ENCODE measurements around the gene RAD18. TPM values are rescaled to one million over a fixed set of nuclear protein-coding genes. Genes with fewer than 3 reads are reported as not detected.

RAD18 gene
- total RNA-seq, 4 donors from 2014 or later: 2.5 to 11.0 (median 7.1) TPM

DNA sequence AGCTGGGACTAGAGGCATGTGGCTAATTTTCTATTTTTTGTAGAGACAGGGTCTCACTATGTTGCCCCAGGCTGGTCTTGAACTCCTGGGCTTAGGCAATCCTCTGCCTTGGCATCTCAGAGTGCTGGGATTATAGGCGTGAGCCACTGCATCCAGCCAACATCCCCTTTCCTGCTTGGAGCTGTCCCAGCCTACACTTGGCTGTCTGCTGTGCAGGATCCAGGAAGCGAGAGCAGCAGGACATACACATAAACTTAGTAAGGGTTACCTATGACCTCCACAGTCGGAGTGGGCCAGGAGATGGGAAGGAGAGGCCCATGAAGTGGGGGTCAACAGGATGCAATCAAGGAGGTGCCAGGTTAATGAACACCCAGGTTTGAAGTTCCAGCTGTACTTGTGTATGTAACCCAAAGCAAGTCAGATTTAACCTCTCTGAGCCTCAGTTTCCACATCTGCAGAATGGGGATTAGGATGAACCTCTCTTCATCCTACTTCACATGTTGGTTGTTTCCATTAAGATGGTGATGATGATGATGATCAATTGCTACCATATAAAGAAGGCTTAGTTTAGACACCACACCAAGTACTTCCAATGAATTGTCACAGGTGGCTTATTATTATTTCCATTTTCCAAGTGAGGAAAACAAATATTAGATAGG, 124.4 kb downstream of the RAD18 start:
- H3K4me1 ChIP-seq: no peaks in the 10 kb centered on the region
- H3K36me3 ChIP-seq: no peaks in the 10 kb centered on the region
- WGBS, 2 donors: 84 to 100% methylated on average over 1 to 3 of the region's 3 CpGs
- H3K27ac ChIP-seq: no peak overlapping the region
- no peak for DNase-seq
- H3K27me3 ChIP-seq: no peaks in the 10 kb centered on the region
- intact Hi-C loops (cut with DNase I): no loop called here
- no peaks in the 10 kb centered on the region for H3K9me3 ChIP-seq
- TF ChIP-seq, protein P1, sequence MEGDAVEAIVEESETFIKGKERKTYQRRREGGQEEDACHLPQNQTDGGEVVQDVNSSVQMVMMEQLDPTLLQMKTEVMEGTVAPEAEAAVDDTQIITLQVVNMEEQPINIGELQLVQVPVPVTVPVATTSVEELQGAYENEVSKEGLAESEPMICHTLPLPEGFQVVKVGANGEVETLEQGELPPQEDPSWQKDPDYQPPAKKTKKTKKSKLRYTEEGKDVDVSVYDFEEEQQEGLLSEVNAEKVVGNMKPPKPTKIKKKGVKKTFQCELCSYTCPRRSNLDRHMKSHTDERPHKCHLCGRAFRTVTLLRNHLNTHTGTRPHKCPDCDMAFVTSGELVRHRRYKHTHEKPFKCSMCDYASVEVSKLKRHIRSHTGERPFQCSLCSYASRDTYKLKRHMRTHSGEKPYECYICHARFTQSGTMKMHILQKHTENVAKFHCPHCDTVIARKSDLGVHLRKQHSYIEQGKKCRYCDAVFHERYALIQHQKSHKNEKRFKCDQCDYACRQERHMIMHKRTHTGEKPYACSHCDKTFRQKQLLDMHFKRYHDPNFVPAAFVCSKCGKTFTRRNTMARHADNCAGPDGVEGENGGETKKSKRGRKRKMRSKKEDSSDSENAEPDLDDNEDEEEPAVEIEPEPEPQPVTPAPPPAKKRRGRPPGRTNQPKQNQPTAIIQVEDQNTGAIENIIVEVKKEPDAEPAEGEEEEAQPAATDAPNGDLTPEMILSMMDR (IDR thresholded peaks at IDR 0.05): no peak
- TF ChIP-seq POLR2A (IDR thresholded peaks at IDR 0.05): no peak
- no peak overlapping the region for H3K4me3 ChIP-seq

DNA sequence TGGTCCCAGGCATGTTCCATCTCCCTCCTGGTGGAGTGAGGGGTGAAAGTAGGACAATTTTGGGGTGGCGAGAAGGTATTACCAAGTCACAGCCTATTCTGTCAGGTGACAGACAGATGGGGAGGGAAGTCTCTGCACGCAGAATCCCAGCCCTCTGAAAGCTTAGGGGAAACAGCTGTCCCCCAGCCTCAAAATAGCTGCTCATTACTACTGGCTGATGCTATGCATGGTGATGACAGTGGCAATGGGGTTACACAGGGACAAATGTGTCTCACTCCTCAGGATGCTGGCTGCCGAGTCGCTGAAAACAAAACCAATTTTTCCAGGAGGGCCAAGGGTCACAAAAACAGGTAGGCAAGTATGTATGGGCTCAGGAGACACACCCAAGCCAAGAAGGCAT, 125.0 kb downstream of the RAD18 start:
- H3K36me3 ChIP-seq: no peaks in the 10 kb centered on the region
- intact Hi-C loops (cut with DNase I): no loop called here
- TF ChIP-seq, protein P1 (IDR thresholded peaks at IDR 0.05): no peak
- no peak for TF ChIP-seq POLR2A (IDR thresholded peaks at IDR 0.05)
- no peak for DNase-seq
- no peaks in the 10 kb centered on the region for H3K4me1 ChIP-seq
- H3K27me3 ChIP-seq: no peaks in the 10 kb centered on the region
- no peak overlapping the region for H3K4me3 ChIP-seq
- WGBS, 2 donors: 70 to 100% methylated on average over 1 to 4 of the region's 4 CpGs
- H3K9me3 ChIP-seq: no peaks in the 10 kb centered on the region
- no peak overlapping the region for H3K27ac ChIP-seq

DNA sequence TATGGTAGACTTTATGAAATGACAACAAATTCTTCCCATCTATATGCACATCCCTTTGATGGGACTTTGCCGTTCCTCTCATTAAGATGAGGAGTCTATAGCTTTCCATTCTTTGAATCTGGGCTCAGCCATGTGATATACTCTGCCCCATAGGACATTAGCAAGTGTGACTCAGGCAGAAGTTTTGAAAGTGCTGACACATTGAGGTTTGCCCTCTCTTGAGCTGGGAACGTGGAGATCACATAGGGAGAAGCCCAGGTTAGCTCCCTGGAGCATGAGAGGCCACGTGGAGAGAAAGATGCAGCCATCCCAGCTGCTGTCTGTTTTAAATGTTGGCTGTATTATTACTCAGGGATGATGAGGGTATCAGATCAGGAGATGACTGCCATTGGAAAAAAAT, 126.1 kb downstream of the RAD18 start:
- Histone ChIP-seq H3K4me3 (no peak overlapping the region), H3K27ac (no peak overlapping the region), H3K27me3 (no peaks in the 10 kb centered on the region), H3K4me1 (no peaks in the 10 kb centered on the region), H3K36me3 (no peaks in the 10 kb centered on the region), H3K9me3 (no peaks in the 10 kb centered on the region)
- 60 to 67% methylated on average over 3 of the region's 3 CpGs for WGBS, 2 donors
- TF ChIP-seq, protein P1 (IDR thresholded peaks at IDR 0.05): no peak
- TF ChIP-seq POLR2A (IDR thresholded peaks at IDR 0.05): no peak
- no peak for DNase-seq
- intact Hi-C loops (cut with DNase I): no loop called here

DNA sequence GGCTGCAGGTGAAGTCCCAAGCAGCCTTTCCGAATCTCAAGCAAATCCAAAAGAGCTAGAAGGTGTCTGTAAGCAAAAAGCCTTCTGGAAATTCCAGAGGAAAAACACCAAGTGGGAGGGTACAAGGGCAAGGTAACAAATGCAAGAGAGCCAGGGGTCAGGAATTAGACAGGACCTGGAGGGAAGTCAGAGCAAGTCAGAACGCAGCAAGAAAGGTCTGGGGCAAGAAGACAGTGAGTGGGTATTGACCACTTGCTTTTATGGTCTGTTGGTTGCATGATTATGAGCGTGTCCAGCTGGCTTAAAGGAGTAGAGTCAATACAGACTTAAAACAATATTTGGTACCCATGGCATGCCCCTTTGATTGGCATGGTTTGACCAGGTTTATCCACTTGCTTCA, 127.2 kb downstream of the RAD18 start:
- DNase-seq: no peak
- TF ChIP-seq POLR2A (IDR thresholded peaks at IDR 0.05): no peak
- TF ChIP-seq, protein P1 (IDR thresholded peaks at IDR 0.05): no peak
- Histone ChIP-seq H3K36me3 (no peaks in the 10 kb centered on the region), H3K27ac (no peak overlapping the region), H3K4me1 (no peaks in the 10 kb centered on the region), H3K9me3 (no peaks in the 10 kb centered on the region), H3K4me3 (no peak overlapping the region), H3K27me3 (no peaks in the 10 kb centered on the region)
- 81% methylated on average over 3 of the region's 3 CpGs for WGBS, 2 donors
- intact Hi-C loops (cut with DNase I): no loop called here

DNA sequence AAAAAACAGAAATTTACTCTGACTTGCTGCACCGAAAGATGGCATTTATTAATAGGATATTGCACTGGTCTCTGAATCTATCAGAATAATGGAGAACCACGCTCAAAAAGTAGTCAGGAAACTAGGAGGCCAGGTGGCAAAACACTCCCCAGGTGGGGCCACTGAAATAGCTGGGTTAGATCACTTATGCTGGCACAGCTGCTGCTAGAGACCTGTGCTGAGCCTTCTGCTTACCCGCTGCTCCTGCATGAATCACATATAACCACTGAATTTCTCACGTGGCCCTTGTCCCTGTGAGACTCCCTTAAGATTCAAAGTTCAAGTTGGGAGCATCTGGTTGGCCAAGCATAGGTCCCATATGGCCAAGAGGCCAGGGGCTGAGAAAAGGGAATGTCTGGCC, 127.9 kb downstream of the RAD18 start:
- Histone ChIP-seq H3K4me3 (no peak overlapping the region), H3K27ac (no peak overlapping the region), H3K4me1 (no peaks in the 10 kb centered on the region), H3K36me3 (no peaks in the 10 kb centered on the region), H3K9me3 (no peaks in the 10 kb centered on the region), H3K27me3 (no peaks in the 10 kb centered on the region)
- intact Hi-C loops (cut with DNase I): no loop called here
- TF ChIP-seq, protein P1 (IDR thresholded peaks at IDR 0.05): no peak
- WGBS, 2 donors: 68 to 74% methylated on average over 3 to 4 of the region's 4 CpGs
- no peak for DNase-seq
